Gastrocnemius medialis (tissue), 4 donors: ENCODE results near the gene ZNF547. TPM values are rescaled to one million over a fixed set of nuclear protein-coding genes. Genes with fewer than 3 reads are reported as not detected.

Source experiments
- ATAC-seq, 2 donors: fragments of 150-250 bp; one replicate each; pipeline ENCODE4 v1.9.1; 2016
- DNase-seq, 2 donors: peaks; one replicate each; pipeline ENCODE4 v3.0.0-alpha.2; 2019
- H3K27ac ChIP-seq, 4 donors: fragments of 200-600 bp; sonication (generic); 1 replicate in 1 of 4; 2 replicates in 3 of 4; pipeline ENCODE4 v1.5.1; 2016 to 2018; ENCODE audit warnings: mild to moderate bottlenecking in 2 of 4, moderate library complexity in 1 of 4
- H3K27me3 ChIP-seq, 3 donors: fragments of 200-600 bp; sonication (generic) in 2 of 3; 1 replicate in 1 of 3; 2 replicates in 2 of 3; pipeline versions ENCODE4 v1.5.1 to v1.6.0; 2016 to 2019; ENCODE audit warnings: mild to moderate bottlenecking in 1 of 3, moderate library complexity in 1 of 3
- H3K36me3 ChIP-seq, 2 donors: fragments of 200-600 bp; sonication (generic) in 1 of 2; one replicate each; pipeline ENCODE4 v1.5.1; 2017 to 2018
- H3K4me1 ChIP-seq, 2 donors: fragments of 200-600 bp; sonication (generic) in 1 of 2; one replicate each; pipeline ENCODE4 v1.5.1; 2016 to 2017; ENCODE audit warnings: mild to moderate bottlenecking in 2 of 2
- H3K4me3 ChIP-seq, 4 donors: fragments of 200-600 bp; sonication (generic) in 3 of 4; 1 replicate in 1 of 4; 2 replicates in 3 of 4; pipeline ENCODE4 v1.5.1; 2016 to 2019; ENCODE audit warnings: mild to moderate bottlenecking in 2 of 4
- H3K9me3 ChIP-seq, 3 donors: fragments of 200-600 bp; sonication (generic) in 2 of 3; 1 replicate in 1 of 3; 2 replicates in 2 of 3; pipeline ENCODE4 v1.5.1; 2016 to 2019
- POLR2A ChIP-seq, 2 donors: fragments of 450-650 bp; IDR thresholded peaks; one replicate each; pipeline ENCODE4 v1.6.1; 2017; ENCODE audit warnings: antibody characterized with exemption in 2 of 2, mild to moderate bottlenecking in 2 of 2, moderate library complexity in 2 of 2
- in situ Hi-C, 4 donors: fragments of 200-750 bp; cut with MboI; loops; one replicate each; pipeline versions ENCODE4 v1.15.0 to v1.8.0; 2017; ENCODE audit warnings: low sequenced_read_pairs in 4 of 4
- intact Hi-C: fragments of 100-400 bp; cut with DNase I; formaldehyde crosslinking; loops from one replicate; pipeline ENCODE4 v1.15.1; 2023; ENCODE audit warnings: low total_unique reads
- total RNA-seq, 4 donors: library from RNA; depleted of rRNA; stranded (reverse); fragments of >200 nt; gene quantifications; one replicate each; pipeline versions ENCODE4 v1.1.0 to v1.2.3, GENCODE V29; 2016
- TF ChIP-seq, protein P1 (sequence below), 5 experiments: fragments of 450-650 bp in 3 of 5; fragments of 200-600 bp in 2 of 5; sonication (generic) in 2 of 5; IDR thresholded peaks in 4 of 5; conservative IDR thresholded peaks in 1 of 5; 1 replicate in 4 of 5; 2 replicates in 1 of 5; pipeline ENCODE4 v1.5.1; 2016 to 2019; ENCODE audit warnings: antibody characterized with exemption in 5 of 5, mild to moderate bottlenecking in 3 of 5, moderate library complexity in 3 of 5

ZNF547 gene
- total RNA-seq, 4 donors from 2014 or later: 0.58 to 4.4 (median 2.6) TPM

DNA sequence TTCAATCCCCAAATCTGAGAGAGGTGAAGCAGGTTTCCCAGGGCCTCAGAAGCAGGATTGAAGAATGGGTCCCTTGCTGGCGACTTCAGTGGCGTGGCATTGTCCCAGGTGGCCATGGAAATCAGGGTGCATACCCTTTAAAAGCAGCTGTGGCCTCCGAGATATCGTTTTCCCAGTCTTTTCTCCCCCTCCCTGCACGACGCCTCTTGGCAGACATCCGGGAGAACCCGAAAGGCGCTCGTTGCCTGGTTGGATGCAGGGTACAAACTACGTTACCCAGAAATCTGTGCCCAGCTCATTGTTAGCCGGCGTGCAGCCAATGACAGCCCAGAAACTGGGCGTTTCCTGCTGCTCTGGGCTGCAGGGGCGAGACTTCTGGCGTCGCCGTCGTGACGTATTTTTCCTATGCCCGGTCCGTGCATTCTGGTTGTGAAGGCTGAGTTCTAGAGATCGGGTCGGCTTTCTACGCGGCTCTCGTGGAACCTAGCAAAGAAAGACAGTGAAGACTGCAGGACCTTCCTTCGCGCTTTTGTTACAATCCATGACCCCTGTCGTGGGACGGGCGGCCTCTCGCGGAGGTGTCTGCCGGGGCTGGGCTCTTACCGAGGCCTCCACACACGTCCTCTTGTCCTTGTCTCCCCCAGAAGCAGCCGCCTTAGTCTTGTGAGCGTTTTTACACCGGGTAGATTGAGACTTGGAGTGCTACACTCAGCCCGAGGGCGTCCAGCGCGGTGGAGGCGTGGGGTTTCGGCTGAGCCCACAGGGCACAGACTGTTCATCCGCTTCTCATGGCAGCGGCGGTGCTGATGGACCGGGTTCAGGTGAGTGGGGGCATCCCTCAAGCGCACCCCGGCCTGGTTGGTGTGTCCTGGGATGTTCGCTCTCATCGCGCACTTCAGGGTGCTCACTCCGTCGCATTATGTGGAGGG is 12.2 kb upstream of the ZNF547 start, which contains the start of gene ZNF304:
Gene ZNF304 (plus strand): TSS at position 395 of the 929 bp plus-strand sequence. CDS start 394 bp downstream, at position 789.
- H3K4me3 ChIP-seq: peak within 1 kb of the TSS; percentile 77 to 99 (median 93)
- ATAC-seq: peak; percentile 97 to 98
- DNase-seq: peak; percentile 90 to 93
- TF ChIP-seq POLR2A (IDR thresholded peaks at IDR 0.05): peak; percentile 33 to 36
- TF ChIP-seq, protein P1, sequence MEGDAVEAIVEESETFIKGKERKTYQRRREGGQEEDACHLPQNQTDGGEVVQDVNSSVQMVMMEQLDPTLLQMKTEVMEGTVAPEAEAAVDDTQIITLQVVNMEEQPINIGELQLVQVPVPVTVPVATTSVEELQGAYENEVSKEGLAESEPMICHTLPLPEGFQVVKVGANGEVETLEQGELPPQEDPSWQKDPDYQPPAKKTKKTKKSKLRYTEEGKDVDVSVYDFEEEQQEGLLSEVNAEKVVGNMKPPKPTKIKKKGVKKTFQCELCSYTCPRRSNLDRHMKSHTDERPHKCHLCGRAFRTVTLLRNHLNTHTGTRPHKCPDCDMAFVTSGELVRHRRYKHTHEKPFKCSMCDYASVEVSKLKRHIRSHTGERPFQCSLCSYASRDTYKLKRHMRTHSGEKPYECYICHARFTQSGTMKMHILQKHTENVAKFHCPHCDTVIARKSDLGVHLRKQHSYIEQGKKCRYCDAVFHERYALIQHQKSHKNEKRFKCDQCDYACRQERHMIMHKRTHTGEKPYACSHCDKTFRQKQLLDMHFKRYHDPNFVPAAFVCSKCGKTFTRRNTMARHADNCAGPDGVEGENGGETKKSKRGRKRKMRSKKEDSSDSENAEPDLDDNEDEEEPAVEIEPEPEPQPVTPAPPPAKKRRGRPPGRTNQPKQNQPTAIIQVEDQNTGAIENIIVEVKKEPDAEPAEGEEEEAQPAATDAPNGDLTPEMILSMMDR (IDR thresholded peaks at IDR 0.05 in 4 of 5, conservative IDR thresholded peaks at IDR 0.05 in 1 of 5): no peak
- in situ Hi-C loops: loop anchor here in 1 of 4 donors (5.0 kb wide), 1 partner anchor 69 kb away; the partner anchor contains the start of gene ZNF460
- peak within 1 kb of the TSS; percentile 78 to 96 (median 92) for H3K27ac ChIP-seq
- intact Hi-C loops: loop anchor here (1.0 to 5.0 kb wide), 3 partner anchors 12 to 72 kb away; partner anchors contain the start of genes TRAPPC2B, ZNF547 and ZNF548
- no peaks in the 10 kb centered on the region for H3K27me3 ChIP-seq
- H3K36me3 ChIP-seq: peaks cover 0 to 33% of the 10 kb centered on the region in 2 donors
- no peaks in the 10 kb centered on the region for H3K9me3 ChIP-seq
- peaks cover 22 to 29% of the 10 kb centered on the region in 2 donors for H3K4me1 ChIP-seq

DNA sequence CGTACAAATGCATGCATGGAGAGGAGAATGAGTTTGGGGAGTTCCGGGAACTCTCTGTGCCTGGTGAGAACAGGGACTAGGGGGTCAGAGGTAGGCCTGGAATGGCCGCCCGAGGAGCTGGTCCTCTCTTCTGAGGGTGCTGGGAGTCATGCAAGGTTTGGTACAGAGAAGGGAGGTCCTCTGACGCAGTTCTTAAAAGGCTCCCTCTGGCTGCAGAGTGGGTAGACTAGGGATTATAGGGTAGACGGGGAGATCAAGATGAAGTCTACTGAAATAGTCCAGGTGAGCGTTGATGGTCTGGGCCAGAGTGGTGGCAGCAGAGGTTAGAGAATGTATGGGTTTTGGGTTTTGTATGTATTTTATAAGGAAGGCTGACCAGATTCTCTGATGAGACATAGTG is 11.5 kb upstream of the ZNF547 start:
- peak overlapping the region; percentile 78 to 96 (median 92) for H3K27ac ChIP-seq
- no peak for ATAC-seq
- TF ChIP-seq POLR2A (IDR thresholded peaks at IDR 0.05): no peak
- TF ChIP-seq, protein P1 (IDR thresholded peaks at IDR 0.05 in 4 of 5, conservative IDR thresholded peaks at IDR 0.05 in 1 of 5): no peak
- DNase-seq: no peak
- no peaks in the 10 kb centered on the region for H3K27me3 ChIP-seq
- H3K36me3 ChIP-seq: peaks cover 0 to 40% of the 10 kb centered on the region in 2 donors
- H3K4me3 ChIP-seq: peak overlapping the region; percentile 77 to 99 (median 93)
- in situ Hi-C loops: loop anchor here in 1 of 4 donors (5.0 kb wide), 1 partner anchor 70 kb away; the partner anchor contains the start of gene ZNF460
- H3K4me1 ChIP-seq: peaks cover 22 to 29% of the 10 kb centered on the region in 2 donors
- intact Hi-C loops: loop anchor here (1.0 to 5.0 kb wide), 3 partner anchors 11 to 73 kb away; partner anchors contain the start of genes TRAPPC2B, ZNF547 and ZNF548
- H3K9me3 ChIP-seq: no peaks in the 10 kb centered on the region

GRCh38 chr19:57355916-57356315 is 7.4 kb upstream of the ZNF547 start:
- intact Hi-C loops: no loop called here
- Histone ChIP-seq H3K27ac (no peak overlapping the region), H3K36me3 (peaks cover 8 to 60% of the 10 kb centered on the region in 2 donors), H3K4me3 (no peak overlapping the region), H3K27me3 (no peaks in the 10 kb centered on the region), H3K9me3 (no peaks in the 10 kb centered on the region), H3K4me1 (peaks cover 16 to 24% of the 10 kb centered on the region in 2 donors)
- TF ChIP-seq POLR2A (IDR thresholded peaks at IDR 0.05): no peak
- TF ChIP-seq, protein P1 (IDR thresholded peaks at IDR 0.05 in 4 of 5, conservative IDR thresholded peaks at IDR 0.05 in 1 of 5): no peak
- no peak for DNase-seq
- in situ Hi-C loops: no loop called here
- ATAC-seq: no peak

DNA sequence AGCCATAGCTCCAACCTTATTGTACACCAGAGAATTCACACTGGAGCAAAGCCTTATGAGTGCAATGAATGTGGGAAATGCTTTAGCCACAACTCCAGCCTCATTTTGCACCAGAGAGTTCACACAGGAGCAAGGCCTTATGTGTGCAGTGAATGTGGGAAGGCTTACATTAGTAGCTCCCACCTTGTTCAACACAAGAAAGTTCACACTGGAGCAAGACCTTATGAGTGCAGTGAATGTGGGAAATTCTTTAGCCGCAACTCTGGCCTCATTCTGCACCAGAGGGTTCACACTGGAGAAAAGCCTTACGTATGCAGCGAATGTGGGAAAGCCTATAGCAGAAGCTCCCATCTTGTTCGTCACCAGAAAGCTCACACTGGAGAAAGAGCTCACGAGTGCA is 5.9 kb upstream of the ZNF547 start:
- DNase-seq (no peak), ATAC-seq (no peak)
- intact Hi-C loops (no loop called here), in situ Hi-C loops (no loop called here)
- Histone ChIP-seq H3K4me3 (no peak overlapping the region), H3K27me3 (no peaks in the 10 kb centered on the region), H3K4me1 (peaks cover 8 to 20% of the 10 kb centered on the region in 2 donors), H3K27ac (peak overlapping the region in 1 of 4 donors; percentile 64), H3K36me3 (peaks cover 8 to 60% of the 10 kb centered on the region in 2 donors), H3K9me3 (no peaks in the 10 kb centered on the region)
- no peak for TF ChIP-seq POLR2A (IDR thresholded peaks at IDR 0.05)
- TF ChIP-seq, protein P1 (IDR thresholded peaks at IDR 0.05 in 4 of 5, conservative IDR thresholded peaks at IDR 0.05 in 1 of 5): no peak
